ENCODE results near the gene OLR1. TPM values are rescaled to one million over a fixed set of nuclear protein-coding genes. Genes with fewer than 3 reads are reported as not detected.

Gene OLR1
- total RNA-seq, 1 experiment from 2014 or later, result not detected

DNA sequence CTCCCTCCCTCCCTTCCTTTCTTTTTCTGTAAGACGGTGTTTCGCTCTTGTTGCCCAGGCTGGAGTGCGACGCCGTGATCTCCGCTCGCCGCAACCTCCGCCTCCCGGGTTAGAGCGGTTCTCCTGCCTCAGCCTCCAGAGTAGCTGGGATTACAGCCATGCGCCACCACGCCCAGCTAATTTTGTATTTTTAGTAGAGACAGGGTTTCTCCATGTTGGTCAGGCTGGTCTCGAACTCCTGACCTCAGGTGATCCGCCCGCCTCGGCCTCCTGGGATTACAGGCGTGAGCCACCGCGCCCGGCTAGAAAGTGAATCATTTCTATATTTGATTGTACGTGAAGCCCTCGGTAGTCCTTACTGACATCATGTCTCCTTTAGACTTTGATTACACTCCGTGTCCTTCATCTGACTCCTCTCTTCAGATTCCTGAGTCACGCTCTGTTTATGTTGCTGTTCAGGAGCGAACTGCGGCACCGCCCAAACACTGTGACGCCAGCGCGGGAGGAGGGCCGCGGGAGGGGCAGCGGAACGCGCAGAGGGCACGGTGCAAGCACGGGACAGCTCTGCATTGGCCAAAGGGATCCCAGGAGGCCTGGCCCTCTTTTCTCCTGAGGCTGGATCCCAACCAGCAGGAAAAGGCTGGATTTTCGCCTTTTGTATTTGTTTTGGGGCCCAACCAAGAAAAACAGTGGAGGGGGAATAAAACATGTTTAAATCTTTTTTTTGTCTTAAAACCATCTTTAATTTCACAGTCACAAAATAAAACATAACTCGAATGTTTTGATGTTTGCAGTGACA is 40.2 kb upstream of the OLR1 start (continued):
- TF ChIP-seq, protein P1, sequence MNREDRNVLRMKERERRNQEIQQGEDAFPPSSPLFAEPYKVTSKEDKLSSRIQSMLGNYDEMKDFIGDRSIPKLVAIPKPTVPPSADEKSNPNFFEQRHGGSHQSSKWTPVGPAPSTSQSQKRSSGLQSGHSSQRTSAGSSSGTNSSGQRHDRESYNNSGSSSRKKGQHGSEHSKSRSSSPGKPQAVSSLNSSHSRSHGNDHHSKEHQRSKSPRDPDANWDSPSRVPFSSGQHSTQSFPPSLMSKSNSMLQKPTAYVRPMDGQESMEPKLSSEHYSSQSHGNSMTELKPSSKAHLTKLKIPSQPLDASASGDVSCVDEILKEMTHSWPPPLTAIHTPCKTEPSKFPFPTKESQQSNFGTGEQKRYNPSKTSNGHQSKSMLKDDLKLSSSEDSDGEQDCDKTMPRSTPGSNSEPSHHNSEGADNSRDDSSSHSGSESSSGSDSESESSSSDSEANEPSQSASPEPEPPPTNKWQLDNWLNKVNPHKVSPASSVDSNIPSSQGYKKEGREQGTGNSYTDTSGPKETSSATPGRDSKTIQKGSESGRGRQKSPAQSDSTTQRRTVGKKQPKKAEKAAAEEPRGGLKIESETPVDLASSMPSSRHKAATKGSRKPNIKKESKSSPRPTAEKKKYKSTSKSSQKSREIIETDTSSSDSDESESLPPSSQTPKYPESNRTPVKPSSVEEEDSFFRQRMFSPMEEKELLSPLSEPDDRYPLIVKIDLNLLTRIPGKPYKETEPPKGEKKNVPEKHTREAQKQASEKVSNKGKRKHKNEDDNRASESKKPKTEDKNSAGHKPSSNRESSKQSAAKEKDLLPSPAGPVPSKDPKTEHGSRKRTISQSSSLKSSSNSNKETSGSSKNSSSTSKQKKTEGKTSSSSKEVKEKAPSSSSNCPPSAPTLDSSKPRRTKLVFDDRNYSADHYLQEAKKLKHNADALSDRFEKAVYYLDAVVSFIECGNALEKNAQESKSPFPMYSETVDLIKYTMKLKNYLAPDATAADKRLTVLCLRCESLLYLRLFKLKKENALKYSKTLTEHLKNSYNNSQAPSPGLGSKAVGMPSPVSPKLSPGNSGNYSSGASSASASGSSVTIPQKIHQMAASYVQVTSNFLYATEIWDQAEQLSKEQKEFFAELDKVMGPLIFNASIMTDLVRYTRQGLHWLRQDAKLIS (CRISPR knock-in tag; IDR thresholded peaks at IDR 0.05; ENCODE audit: borderline replicate concordance), result no peak
- TF ChIP-seq JAZF1 (CRISPR knock-in tag; IDR thresholded peaks at IDR 0.05) (no peak), FOXP1 (CRISPR knock-in tag; IDR thresholded peaks at IDR 0.05; ENCODE audit: borderline replicate concordance) (peak; percentile 57; the same call in 1 of the 2 replicates), ZNF121 (CRISPR knock-in tag; IDR thresholded peaks at IDR 0.05) (peak; percentile 100), GTF2I (CRISPR knock-in tag; conservative IDR thresholded peaks at IDR 0.05) (no peak), CBFB (CRISPR knock-in tag; IDR thresholded peaks at IDR 0.05; ENCODE audit: low read depth) (no peak), FOXK1 (CRISPR knock-in tag; IDR thresholded peaks at IDR 0.05) (peak; percentile 94), ZNF423 (CRISPR knock-in tag; IDR thresholded peaks at IDR 0.05) (no peak), NR2C2 (CRISPR knock-in tag; IDR thresholded peaks at IDR 0.05) (no peak), ZNF232 (CRISPR knock-in tag; IDR thresholded peaks at IDR 0.05) (no peak), ZNF219 (CRISPR knock-in tag; IDR thresholded peaks at IDR 0.05; ENCODE audit: borderline replicate concordance) (no peak)
- TF ChIP-seq, protein P2, sequence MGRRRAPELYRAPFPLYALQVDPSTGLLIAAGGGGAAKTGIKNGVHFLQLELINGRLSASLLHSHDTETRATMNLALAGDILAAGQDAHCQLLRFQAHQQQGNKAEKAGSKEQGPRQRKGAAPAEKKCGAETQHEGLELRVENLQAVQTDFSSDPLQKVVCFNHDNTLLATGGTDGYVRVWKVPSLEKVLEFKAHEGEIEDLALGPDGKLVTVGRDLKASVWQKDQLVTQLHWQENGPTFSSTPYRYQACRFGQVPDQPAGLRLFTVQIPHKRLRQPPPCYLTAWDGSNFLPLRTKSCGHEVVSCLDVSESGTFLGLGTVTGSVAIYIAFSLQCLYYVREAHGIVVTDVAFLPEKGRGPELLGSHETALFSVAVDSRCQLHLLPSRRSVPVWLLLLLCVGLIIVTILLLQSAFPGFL (CRISPR knock-in tag; IDR thresholded peaks at IDR 0.05; ENCODE audit: borderline replicate concordance), result no peak
- TF ChIP-seq, protein P3, sequence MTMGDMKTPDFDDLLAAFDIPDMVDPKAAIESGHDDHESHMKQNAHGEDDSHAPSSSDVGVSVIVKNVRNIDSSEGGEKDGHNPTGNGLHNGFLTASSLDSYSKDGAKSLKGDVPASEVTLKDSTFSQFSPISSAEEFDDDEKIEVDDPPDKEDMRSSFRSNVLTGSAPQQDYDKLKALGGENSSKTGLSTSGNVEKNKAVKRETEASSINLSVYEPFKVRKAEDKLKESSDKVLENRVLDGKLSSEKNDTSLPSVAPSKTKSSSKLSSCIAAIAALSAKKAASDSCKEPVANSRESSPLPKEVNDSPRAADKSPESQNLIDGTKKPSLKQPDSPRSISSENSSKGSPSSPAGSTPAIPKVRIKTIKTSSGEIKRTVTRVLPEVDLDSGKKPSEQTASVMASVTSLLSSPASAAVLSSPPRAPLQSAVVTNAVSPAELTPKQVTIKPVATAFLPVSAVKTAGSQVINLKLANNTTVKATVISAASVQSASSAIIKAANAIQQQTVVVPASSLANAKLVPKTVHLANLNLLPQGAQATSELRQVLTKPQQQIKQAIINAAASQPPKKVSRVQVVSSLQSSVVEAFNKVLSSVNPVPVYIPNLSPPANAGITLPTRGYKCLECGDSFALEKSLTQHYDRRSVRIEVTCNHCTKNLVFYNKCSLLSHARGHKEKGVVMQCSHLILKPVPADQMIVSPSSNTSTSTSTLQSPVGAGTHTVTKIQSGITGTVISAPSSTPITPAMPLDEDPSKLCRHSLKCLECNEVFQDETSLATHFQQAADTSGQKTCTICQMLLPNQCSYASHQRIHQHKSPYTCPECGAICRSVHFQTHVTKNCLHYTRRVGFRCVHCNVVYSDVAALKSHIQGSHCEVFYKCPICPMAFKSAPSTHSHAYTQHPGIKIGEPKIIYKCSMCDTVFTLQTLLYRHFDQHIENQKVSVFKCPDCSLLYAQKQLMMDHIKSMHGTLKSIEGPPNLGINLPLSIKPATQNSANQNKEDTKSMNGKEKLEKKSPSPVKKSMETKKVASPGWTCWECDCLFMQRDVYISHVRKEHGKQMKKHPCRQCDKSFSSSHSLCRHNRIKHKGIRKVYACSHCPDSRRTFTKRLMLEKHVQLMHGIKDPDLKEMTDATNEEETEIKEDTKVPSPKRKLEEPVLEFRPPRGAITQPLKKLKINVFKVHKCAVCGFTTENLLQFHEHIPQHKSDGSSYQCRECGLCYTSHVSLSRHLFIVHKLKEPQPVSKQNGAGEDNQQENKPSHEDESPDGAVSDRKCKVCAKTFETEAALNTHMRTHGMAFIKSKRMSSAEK (CRISPR knock-in tag; IDR thresholded peaks at IDR 0.05; ENCODE audit: borderline replicate concordance), result no peak
- TF ChIP-seq, protein P4, sequence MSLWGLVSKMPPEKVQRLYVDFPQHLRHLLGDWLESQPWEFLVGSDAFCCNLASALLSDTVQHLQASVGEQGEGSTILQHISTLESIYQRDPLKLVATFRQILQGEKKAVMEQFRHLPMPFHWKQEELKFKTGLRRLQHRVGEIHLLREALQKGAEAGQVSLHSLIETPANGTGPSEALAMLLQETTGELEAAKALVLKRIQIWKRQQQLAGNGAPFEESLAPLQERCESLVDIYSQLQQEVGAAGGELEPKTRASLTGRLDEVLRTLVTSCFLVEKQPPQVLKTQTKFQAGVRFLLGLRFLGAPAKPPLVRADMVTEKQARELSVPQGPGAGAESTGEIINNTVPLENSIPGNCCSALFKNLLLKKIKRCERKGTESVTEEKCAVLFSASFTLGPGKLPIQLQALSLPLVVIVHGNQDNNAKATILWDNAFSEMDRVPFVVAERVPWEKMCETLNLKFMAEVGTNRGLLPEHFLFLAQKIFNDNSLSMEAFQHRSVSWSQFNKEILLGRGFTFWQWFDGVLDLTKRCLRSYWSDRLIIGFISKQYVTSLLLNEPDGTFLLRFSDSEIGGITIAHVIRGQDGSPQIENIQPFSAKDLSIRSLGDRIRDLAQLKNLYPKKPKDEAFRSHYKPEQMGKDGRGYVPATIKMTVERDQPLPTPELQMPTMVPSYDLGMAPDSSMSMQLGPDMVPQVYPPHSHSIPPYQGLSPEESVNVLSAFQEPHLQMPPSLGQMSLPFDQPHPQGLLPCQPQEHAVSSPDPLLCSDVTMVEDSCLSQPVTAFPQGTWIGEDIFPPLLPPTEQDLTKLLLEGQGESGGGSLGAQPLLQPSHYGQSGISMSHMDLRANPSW (CRISPR knock-in tag; conservative IDR thresholded peaks at IDR 0.05; ENCODE audit: low read depth), result no peak
- TF ChIP-seq, protein P5, sequence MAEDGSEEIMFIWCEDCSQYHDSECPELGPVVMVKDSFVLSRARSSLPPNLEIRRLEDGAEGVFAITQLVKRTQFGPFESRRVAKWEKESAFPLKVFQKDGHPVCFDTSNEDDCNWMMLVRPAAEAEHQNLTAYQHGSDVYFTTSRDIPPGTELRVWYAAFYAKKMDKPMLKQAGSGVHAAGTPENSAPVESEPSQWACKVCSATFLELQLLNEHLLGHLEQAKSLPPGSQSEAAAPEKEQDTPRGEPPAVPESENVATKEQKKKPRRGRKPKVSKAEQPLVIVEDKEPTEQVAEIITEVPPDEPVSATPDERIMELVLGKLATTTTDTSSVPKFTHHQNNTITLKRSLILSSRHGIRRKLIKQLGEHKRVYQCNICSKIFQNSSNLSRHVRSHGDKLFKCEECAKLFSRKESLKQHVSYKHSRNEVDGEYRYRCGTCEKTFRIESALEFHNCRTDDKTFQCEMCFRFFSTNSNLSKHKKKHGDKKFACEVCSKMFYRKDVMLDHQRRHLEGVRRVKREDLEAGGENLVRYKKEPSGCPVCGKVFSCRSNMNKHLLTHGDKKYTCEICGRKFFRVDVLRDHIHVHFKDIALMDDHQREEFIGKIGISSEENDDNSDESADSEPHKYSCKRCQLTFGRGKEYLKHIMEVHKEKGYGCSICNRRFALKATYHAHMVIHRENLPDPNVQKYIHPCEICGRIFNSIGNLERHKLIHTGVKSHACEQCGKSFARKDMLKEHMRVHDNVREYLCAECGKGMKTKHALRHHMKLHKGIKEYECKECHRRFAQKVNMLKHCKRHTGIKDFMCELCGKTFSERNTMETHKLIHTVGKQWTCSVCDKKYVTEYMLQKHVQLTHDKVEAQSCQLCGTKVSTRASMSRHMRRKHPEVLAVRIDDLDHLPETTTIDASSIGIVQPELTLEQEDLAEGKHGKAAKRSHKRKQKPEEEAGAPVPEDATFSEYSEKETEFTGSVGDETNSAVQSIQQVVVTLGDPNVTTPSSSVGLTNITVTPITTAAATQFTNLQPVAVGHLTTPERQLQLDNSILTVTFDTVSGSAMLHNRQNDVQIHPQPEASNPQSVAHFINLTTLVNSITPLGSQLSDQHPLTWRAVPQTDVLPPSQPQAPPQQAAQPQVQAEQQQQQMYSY (CRISPR knock-in tag; IDR thresholded peaks at IDR 0.05), result peak; percentile 14
- TF ChIP-seq, protein P6, sequence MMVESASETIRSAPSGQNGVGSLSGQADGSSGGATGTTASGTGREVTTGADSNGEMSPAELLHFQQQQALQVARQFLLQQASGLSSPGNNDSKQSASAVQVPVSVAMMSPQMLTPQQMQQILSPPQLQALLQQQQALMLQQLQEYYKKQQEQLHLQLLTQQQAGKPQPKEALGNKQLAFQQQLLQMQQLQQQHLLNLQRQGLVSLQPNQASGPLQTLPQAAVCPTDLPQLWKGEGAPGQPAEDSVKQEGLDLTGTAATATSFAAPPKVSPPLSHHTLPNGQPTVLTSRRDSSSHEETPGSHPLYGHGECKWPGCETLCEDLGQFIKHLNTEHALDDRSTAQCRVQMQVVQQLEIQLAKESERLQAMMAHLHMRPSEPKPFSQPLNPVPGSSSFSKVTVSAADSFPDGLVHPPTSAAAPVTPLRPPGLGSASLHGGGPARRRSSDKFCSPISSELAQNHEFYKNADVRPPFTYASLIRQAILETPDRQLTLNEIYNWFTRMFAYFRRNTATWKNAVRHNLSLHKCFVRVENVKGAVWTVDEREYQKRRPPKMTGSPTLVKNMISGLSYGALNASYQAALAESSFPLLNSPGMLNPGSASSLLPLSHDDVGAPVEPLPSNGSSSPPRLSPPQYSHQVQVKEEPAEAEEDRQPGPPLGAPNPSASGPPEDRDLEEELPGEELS (CRISPR knock-in tag; IDR thresholded peaks at IDR 0.05), result peak; percentile 87
- TF ChIP-seq, protein P7, sequence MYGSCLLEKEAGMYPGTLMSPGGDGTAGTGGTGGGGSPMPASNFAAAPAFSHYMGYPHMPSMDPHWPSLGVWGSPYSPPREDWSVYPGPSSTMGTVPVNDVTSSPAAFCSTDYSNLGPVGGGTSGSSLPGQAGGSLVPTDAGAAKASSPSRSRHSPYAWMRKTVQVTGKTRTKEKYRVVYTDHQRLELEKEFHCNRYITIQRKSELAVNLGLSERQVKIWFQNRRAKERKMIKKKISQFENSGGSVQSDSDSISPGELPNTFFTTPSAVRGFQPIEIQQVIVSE (CRISPR knock-in tag; IDR thresholded peaks at IDR 0.05; ENCODE audit: borderline replicate concordance), result no peak
- TF ChIP-seq, protein P8, sequence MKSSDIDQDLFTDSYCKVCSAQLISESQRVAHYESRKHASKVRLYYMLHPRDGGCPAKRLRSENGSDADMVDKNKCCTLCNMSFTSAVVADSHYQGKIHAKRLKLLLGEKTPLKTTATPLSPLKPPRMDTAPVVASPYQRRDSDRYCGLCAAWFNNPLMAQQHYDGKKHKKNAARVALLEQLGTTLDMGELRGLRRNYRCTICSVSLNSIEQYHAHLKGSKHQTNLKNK (CRISPR knock-in tag; IDR thresholded peaks at IDR 0.05), result no peak
